ENCODE measurements around the gene RGS19. TPM values are rescaled to one million over a fixed set of nuclear protein-coding genes. Genes with fewer than 3 reads are reported as not detected.

The RGS19 gene
- total RNA-seq, 3 donors from 2014 or later = 14.7 to 22.2 (median 16.4) TPM

GRCh38 chr20:64103871-64104666 is 24.8 kb upstream of the RGS19 start:
- DNase-seq (ENCODE audit: low spot score in 2 of 2) = no peak
- H3K27ac ChIP-seq = no peak overlapping the region
- no peak for TF ChIP-seq POLR2A (IDR thresholded peaks at IDR 0.05)
- no peak for TF ChIP-seq CTCF (IDR thresholded peaks at IDR 0.05)
- TF ChIP-seq POLR2AphosphoS5 (IDR thresholded peaks at IDR 0.05) = no peak
- intact Hi-C loops (cut with DNase I; ENCODE audit: low total_unique reads) = no loop called here
- no peak overlapping the region for H3K4me3 ChIP-seq
- H3K36me3 ChIP-seq = no peaks in the 10 kb centered on the region
- no peaks in the 10 kb centered on the region for H3K4me1 ChIP-seq
- H3K27me3 ChIP-seq = peaks cover 5 to 34% of the 10 kb centered on the region in 2 donors
- no peaks in the 10 kb centered on the region for H3K9me3 ChIP-seq

GRCh38 chr20:64102647-64103354 is 23.5 kb upstream of the RGS19 start:
- Histone ChIP-seq H3K4me1 (no peaks in the 10 kb centered on the region), H3K9me3 (no peaks in the 10 kb centered on the region), H3K27ac (no peak overlapping the region), H3K36me3 (no peaks in the 10 kb centered on the region), H3K4me3 (peak overlapping the region in 2 of 3 donors; percentile 47 to 68), H3K27me3 (peaks cover 5 to 34% of the 10 kb centered on the region in 2 donors)
- no peak for DNase-seq (ENCODE audit: low spot score in 2 of 2)
- intact Hi-C loops (cut with DNase I; ENCODE audit: low total_unique reads) = no loop called here
- TF ChIP-seq CTCF (IDR thresholded peaks at IDR 0.05) (no peak), POLR2AphosphoS5 (IDR thresholded peaks at IDR 0.05) (no peak), POLR2A (IDR thresholded peaks at IDR 0.05) (no peak)

- H3K4me3 ChIP-seq = peak overlapping the region; percentile 11 to 68 (median 47)
- TF ChIP-seq POLR2AphosphoS5 (IDR thresholded peaks at IDR 0.05) (no peak), CTCF (IDR thresholded peaks at IDR 0.05) (peak in 2 of 3 donors; percentile 21 to 26)
- intact Hi-C loops (cut with DNase I; ENCODE audit: low total_unique reads) = no loop called here
- DNase-seq (ENCODE audit: low spot score in 2 of 2) = no peak
- H3K9me3 ChIP-seq = no peaks in the 10 kb centered on the region
- peaks cover 5 to 34% of the 10 kb centered on the region in 2 donors for H3K27me3 ChIP-seq
- H3K4me1 ChIP-seq = no peaks in the 10 kb centered on the region
- no peak overlapping the region for H3K27ac ChIP-seq
- no peaks in the 10 kb centered on the region for H3K36me3 ChIP-seq
Measured at GRCh38 chr20:64101731-64102621, 22.7 kb upstream of the RGS19 start.

- Histone ChIP-seq H3K27me3 (peaks cover 5 to 34% of the 10 kb centered on the region in 2 donors), H3K9me3 (no peaks in the 10 kb centered on the region), H3K4me3 (no peak overlapping the region), H3K4me1 (no peaks in the 10 kb centered on the region), H3K27ac (no peak overlapping the region), H3K36me3 (no peaks in the 10 kb centered on the region)
- TF ChIP-seq POLR2AphosphoS5 (IDR thresholded peaks at IDR 0.05) (no peak), CTCF (IDR thresholded peaks at IDR 0.05) (no peak), POLR2A (IDR thresholded peaks at IDR 0.05) (no peak)
- DNase-seq (ENCODE audit: low spot score in 2 of 2) = no peak
- intact Hi-C loops (cut with DNase I; ENCODE audit: low total_unique reads) = no loop called here
Measured at GRCh38 chr20:64100946-64101688, 21.8 kb upstream of the RGS19 start.
